Measurements from ENCODE around the gene FBXW9.
"Not testable (repeated sequence)": the region's sequence is repeated elsewhere in the genome, so short reads cannot be mapped to it uniquely, and the experiment has no call there.

Gene FBXW9

DNA sequence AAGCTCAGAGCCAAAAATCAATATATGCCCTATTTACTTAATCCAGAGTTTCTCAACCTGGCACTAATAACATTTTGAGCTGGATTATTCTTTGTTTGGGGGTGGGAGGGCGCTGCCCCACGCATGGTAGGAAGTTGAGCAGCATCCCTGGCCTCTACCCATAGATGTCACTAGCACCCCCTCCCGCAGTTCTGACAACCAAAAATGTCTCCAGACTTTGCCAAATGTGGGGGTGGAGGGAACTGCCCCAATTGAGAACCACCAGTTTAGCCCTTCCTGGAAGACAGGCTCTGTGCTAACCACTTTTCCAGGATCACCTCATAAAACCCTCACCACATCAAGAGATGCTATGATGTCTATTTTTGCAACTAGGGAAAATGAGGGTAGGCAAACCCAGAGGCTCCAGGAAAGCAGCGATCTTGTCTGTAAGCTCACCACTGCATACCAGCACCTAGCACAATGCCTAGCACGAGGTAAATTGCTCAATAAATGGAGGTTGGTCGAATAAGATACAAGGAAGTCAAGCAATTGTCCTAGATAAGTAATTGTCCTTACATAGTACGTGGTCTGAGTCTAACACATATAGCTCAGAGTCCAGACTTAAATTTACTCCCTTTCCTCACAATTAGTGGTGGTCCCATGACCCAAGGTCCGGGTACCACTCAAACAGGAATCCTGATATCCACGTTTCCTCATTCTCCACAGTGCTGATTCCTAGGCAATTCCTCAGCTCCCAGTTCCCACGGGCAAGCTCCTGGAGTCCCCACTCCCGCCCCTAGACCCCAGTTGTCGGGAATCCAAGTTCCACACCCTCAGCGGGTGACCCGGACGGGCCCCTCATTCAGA, 37.2 kb upstream of the FBXW9 start:
- TF ChIP-seq, protein P1, sequence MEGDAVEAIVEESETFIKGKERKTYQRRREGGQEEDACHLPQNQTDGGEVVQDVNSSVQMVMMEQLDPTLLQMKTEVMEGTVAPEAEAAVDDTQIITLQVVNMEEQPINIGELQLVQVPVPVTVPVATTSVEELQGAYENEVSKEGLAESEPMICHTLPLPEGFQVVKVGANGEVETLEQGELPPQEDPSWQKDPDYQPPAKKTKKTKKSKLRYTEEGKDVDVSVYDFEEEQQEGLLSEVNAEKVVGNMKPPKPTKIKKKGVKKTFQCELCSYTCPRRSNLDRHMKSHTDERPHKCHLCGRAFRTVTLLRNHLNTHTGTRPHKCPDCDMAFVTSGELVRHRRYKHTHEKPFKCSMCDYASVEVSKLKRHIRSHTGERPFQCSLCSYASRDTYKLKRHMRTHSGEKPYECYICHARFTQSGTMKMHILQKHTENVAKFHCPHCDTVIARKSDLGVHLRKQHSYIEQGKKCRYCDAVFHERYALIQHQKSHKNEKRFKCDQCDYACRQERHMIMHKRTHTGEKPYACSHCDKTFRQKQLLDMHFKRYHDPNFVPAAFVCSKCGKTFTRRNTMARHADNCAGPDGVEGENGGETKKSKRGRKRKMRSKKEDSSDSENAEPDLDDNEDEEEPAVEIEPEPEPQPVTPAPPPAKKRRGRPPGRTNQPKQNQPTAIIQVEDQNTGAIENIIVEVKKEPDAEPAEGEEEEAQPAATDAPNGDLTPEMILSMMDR (IDR thresholded peaks at IDR 0.05): no peak
- H3K27me3 Mint-ChIP-seq (ENCODE audit: low read depth, poor library complexity): peaks cover 10% of the 10 kb centered on the region
- H3K4me3 Mint-ChIP-seq: peak overlapping the region; percentile 96
- peaks cover 52% of the 10 kb centered on the region for H3K4me1 Mint-ChIP-seq
- H3K36me3 Mint-ChIP-seq (ENCODE audit: low read depth): peaks cover 19% of the 10 kb centered on the region
- peak overlapping the region; percentile 77 for H3K27ac Mint-ChIP-seq
- no peak for DNase-seq
- H3K9me3 Mint-ChIP-seq: no peaks in the 10 kb centered on the region

GRCh38 chr19:12731337-12731736, 34.9 kb upstream of the FBXW9 start:
- no peak for DNase-seq
- Mint-ChIP-seq H3K9me3 (no peaks in the 10 kb centered on the region), H3K36me3 (ENCODE audit: low read depth) (peaks cover 18% of the 10 kb centered on the region), H3K27ac (no peak overlapping the region), H3K4me1 (peaks cover 38% of the 10 kb centered on the region), H3K4me3 (no peak overlapping the region), H3K27me3 (ENCODE audit: low read depth, poor library complexity) (peaks cover 8% of the 10 kb centered on the region)
- TF ChIP-seq, protein P1 (IDR thresholded peaks at IDR 0.05): no peak

DNA sequence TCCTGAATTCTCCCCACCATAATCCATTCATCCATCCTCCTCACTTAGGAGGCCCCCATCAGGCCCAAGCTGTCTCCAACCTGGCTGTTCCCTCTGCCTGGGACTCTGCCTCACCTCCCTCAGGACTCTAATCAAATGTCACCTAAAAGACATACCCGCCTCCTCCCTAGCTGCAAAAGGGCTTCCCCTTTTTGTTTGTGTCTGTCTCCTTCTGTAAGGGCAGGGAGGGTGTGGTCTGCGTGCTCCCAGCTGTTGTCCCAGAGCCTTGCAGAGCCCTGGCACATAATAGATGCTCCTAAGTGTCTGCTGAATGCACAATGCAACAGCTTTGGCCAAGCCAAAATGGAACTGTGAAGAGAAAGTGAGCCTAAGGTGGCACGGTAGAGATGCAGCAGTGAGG, 33.6 kb upstream of the FBXW9 start:
- TF ChIP-seq, protein P1 (IDR thresholded peaks at IDR 0.05): no peak
- Mint-ChIP-seq H3K4me3 (no peak overlapping the region), H3K4me1 (peaks cover 41% of the 10 kb centered on the region), H3K36me3 (ENCODE audit: low read depth) (peaks cover 18% of the 10 kb centered on the region), H3K9me3 (no peaks in the 10 kb centered on the region), H3K27ac (peak overlapping the region; percentile 97), H3K27me3 (ENCODE audit: low read depth, poor library complexity) (peaks cover 8% of the 10 kb centered on the region)
- DNase-seq: no peak

DNA sequence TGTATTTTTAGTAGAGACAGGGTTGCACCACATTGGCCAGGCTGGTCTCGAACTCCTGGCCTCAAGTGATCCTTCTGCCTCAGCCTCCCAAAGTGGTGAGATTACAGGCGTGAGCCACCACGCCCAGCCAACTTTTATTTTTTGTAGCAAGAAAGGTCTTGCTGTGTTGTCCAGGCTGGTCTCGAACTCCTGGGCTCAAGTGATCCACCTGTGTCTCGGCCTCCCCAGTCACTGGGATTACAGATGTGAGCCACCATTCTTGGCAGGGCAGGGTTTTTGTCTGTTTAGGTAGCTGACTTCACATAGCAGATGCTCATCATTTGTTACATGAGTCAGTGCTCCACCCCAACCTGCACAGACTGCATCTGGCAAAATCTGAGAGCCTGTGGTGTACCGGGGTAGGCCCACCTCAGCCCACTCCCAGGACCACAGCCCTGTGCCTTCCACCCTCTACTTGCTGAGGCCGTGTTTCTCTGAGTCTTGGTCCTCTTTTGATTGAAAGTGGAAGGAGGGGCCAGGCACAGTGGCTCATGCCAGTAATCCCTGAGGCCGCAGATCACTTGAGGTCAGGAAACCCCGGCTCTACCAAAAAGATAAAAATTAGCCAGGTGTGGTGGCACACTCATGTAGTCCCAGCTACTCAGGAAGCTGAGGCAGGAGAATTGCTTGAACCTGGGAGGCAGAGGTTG, 31.5 kb upstream of the FBXW9 start:
- TF ChIP-seq, protein P1 (IDR thresholded peaks at IDR 0.05): no peak
- H3K36me3 Mint-ChIP-seq (ENCODE audit: low read depth): peaks cover 18% of the 10 kb centered on the region
- DNase-seq: no peak
- H3K27ac Mint-ChIP-seq: peak overlapping the region; percentile 22
- peaks cover 8% of the 10 kb centered on the region for H3K27me3 Mint-ChIP-seq (ENCODE audit: low read depth, poor library complexity)
- no peak overlapping the region for H3K4me3 Mint-ChIP-seq
- peaks cover 40% of the 10 kb centered on the region for H3K4me1 Mint-ChIP-seq
- H3K9me3 Mint-ChIP-seq: no peaks in the 10 kb centered on the region

DNA sequence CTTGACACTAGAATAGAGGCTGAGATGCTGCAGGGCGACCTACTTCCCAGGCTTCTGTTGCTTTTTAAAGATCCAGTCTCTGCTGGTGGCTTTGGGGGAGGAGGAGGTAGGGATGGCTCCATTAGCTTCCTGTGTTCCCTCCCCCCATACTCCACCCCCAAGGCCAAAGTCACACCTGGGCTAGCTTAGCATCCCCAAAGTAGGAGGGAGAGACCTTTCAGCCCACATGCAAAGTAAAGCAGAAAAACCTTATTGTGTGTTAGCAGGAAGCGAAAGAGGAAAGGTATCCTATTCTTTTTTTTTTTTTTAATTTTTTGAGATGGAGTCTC, 30.5 kb upstream of the FBXW9 start:
- peaks cover 3% of the 10 kb centered on the region for H3K27me3 Mint-ChIP-seq (ENCODE audit: low read depth, poor library complexity)
- no peak overlapping the region for H3K27ac Mint-ChIP-seq
- H3K4me1 Mint-ChIP-seq: peaks cover 32% of the 10 kb centered on the region
- TF ChIP-seq, protein P1 (IDR thresholded peaks at IDR 0.05): no peak
- H3K36me3 Mint-ChIP-seq (ENCODE audit: low read depth): peaks cover 13% of the 10 kb centered on the region
- no peak overlapping the region for H3K4me3 Mint-ChIP-seq
- H3K9me3 Mint-ChIP-seq: no peaks in the 10 kb centered on the region
- DNase-seq: no peak

DNA sequence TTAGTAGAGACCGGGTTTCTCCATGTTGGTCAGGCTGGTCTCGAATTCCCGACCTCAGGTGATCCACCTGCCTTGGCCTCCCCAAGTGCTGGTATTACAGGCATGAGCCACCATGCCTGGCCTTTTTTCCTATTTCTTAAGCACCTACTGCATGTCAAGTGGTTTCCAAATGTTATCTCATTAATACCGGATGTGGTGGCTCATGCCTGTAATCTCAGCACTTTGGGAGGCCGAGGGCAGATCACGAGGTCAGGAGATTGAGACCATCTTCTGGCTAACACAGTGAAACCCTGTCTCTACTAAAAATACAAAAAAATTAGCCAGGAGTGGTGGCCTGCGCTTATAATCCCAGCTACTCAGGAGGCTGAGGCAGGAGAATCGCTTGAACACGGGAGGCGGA, 29.2 kb upstream of the FBXW9 start:
- peaks cover 42% of the 10 kb centered on the region for H3K4me1 Mint-ChIP-seq
- peaks cover 17% of the 10 kb centered on the region for H3K36me3 Mint-ChIP-seq (ENCODE audit: low read depth)
- DNase-seq; H3K4me3 Mint-ChIP-seq; H3K9me3 Mint-ChIP-seq; H3K27me3 Mint-ChIP-seq (ENCODE audit: low read depth, poor library complexity); H3K27ac Mint-ChIP-seq: not testable (repeated sequence)
